ENCODE results near the gene KIAA1328.

DNA sequence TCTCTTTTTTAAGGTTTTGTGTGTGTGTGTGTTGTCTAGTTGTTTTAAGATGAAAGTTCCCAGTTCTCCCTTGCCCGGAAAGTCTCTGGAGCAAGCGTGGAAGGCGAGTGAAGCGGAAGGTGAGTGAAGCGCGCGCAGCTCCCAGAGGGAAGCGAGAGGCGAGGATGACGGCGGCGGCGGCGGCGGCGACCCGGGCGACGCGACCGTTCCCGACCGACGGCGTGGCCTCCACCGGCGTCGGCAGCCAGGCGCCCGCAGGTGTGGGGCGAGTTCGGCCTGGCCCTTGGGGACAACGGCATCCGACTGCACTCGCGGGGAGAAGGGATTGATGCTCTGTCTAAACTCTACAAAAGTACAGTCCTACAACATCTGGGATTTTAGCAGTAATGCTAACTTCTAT lies 414.8 kb downstream of the KIAA1328 start:
- TF ChIP-seq, protein P1, sequence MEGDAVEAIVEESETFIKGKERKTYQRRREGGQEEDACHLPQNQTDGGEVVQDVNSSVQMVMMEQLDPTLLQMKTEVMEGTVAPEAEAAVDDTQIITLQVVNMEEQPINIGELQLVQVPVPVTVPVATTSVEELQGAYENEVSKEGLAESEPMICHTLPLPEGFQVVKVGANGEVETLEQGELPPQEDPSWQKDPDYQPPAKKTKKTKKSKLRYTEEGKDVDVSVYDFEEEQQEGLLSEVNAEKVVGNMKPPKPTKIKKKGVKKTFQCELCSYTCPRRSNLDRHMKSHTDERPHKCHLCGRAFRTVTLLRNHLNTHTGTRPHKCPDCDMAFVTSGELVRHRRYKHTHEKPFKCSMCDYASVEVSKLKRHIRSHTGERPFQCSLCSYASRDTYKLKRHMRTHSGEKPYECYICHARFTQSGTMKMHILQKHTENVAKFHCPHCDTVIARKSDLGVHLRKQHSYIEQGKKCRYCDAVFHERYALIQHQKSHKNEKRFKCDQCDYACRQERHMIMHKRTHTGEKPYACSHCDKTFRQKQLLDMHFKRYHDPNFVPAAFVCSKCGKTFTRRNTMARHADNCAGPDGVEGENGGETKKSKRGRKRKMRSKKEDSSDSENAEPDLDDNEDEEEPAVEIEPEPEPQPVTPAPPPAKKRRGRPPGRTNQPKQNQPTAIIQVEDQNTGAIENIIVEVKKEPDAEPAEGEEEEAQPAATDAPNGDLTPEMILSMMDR (IDR thresholded peaks at IDR 0.05), result no peak
- TF ChIP-seq POLR2A (IDR thresholded peaks at IDR 0.05), result no peak

All from upper lobe of left lung (tissue), 4 donors.